Limb (tissue), 2 donors: Measurements from ENCODE around the gene EPHA6.
"Not testable (repeated sequence)": the region's sequence is repeated elsewhere in the genome, so short reads cannot be mapped to it uniquely, and the experiment has no call there.

Source experiments
- DNase-seq, 2 donors: peaks; one replicate each; pipeline ENCODE4 v3.0.0-alpha.2; 2016; ENCODE audit errors: extremely low spot score in 2 of 2

Gene EPHA6

GRCh38 chr3:97425002-97425401 lies 610.6 kb downstream of the EPHA6 start:
- DNase-seq: no peak

GRCh38 chr3:97430601-97431000 lies 616.2 kb downstream of the EPHA6 start:
- no peak for DNase-seq

- DNase-seq: no peak
These were observed 618.5 kb downstream of the EPHA6 start for GRCh38 chr3:97432914-97433313.

GRCh38 chr3:97438131-97438530 lies 623.7 kb downstream of the EPHA6 start:
- no peak for DNase-seq

- no peak for DNase-seq
These were observed 625.0 kb downstream of the EPHA6 start for GRCh38 chr3:97439373-97439772.

- DNase-seq: no peak
These were observed 649.6 kb downstream of the EPHA6 start for GRCh38 chr3:97464035-97464434.

- DNase-seq: no peak
These were observed 656.1 kb downstream of the EPHA6 start for GRCh38 chr3:97470481-97470880.

- DNase-seq: no peak
These were observed 665.3 kb downstream of the EPHA6 start for GRCh38 chr3:97479740-97480139.

- not testable (repeated sequence) for DNase-seq
These were observed 666.4 kb downstream of the EPHA6 start for GRCh38 chr3:97480696-97481289.

GRCh38 chr3:97481416-97481815 lies 667.0 kb downstream of the EPHA6 start:
- no peak for DNase-seq

- no peak for DNase-seq
These were observed 670.8 kb downstream of the EPHA6 start for GRCh38 chr3:97485206-97485605.

- no peak for DNase-seq
These were observed 673.2 kb downstream of the EPHA6 start for GRCh38 chr3:97487587-97487986.

GRCh38 chr3:97488741-97489140 lies 674.3 kb downstream of the EPHA6 start:
- no peak for DNase-seq

GRCh38 chr3:97495896-97496295 lies 681.5 kb downstream of the EPHA6 start:
- DNase-seq: no peak

GRCh38 chr3:97497138-97497537 lies 682.7 kb downstream of the EPHA6 start:
- no peak for DNase-seq

- no peak for DNase-seq
These were observed 690.1 kb downstream of the EPHA6 start for GRCh38 chr3:97504463-97504862.

GRCh38 chr3:97510795-97511194 lies 696.4 kb downstream of the EPHA6 start:
- DNase-seq: no peak

- DNase-seq: no peak
These were observed 700.7 kb downstream of the EPHA6 start for GRCh38 chr3:97515076-97515475.

- no peak for DNase-seq
These were observed 716.3 kb downstream of the EPHA6 start for GRCh38 chr3:97530691-97531090.

GRCh38 chr3:97547573-97547972 lies 733.2 kb downstream of the EPHA6 start:
- not testable (repeated sequence) for DNase-seq

- no peak for DNase-seq
These were observed 736.0 kb downstream of the EPHA6 start for GRCh38 chr3:97550408-97550807.

- no peak for DNase-seq
These were observed 737.8 kb downstream of the EPHA6 start for GRCh38 chr3:97552186-97552585.

GRCh38 chr3:97575742-97576141 lies 761.3 kb downstream of the EPHA6 start:
- no peak for DNase-seq

GRCh38 chr3:97576221-97576620 lies 761.8 kb downstream of the EPHA6 start:
- no peak for DNase-seq
